ENCODE data around the gene CUEDC1. TPM values are rescaled to one million over a fixed set of nuclear protein-coding genes. Genes with fewer than 3 reads are reported as not detected.

The CUEDC1 gene
- total and polyA plus RNA-seq, 2 of the 13 experiments (the other 11 are each of a cell fraction or from before 2014, with no cell fraction given), result 7.4 to 12.9 TPM

DNA sequence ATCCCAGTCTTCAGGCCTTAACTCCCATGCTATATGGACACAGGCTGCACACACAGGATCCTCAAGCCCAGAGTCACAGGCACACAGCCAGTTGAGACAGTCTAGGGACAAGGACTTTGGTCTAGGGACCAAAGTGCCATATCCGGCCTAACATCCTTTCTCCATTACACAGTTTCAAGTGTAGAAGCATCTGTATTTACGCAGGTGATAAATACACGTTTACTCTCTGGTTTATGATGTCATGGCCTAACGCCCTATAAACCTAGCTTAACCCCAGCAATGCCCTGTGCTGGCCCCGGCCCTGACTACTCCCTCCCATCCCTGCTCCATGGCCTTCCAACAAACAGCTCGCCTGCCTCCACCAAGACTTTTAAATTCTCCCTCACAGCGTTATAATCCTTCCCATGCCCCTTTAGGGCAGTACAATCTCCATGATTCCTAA is 17.1 kb downstream of the CUEDC1 start (continued):
- TF ChIP-seq YEATS4 (CRISPR knock-in tag; IDR thresholded peaks at IDR 0.05; ENCODE audit: borderline replicate concordance), result no peak
- TF ChIP-seq RBM39 (IDR thresholded peaks at IDR 0.05; ENCODE audit: low read depth, low read length, poor library complexity, severe bottlenecking), result no peak
- TF ChIP-seq ZNF879 (CRISPR knock-in tag; IDR thresholded peaks at IDR 0.05), result no peak
- TF ChIP-seq ZEB1 (IDR thresholded peaks at IDR 0.05; ENCODE audit: insufficient replicate concordance, low read depth), result peak; percentile 56
- TF ChIP-seq MAFG (CRISPR knock-in tag; IDR thresholded peaks at IDR 0.05), result no peak
- no peak for TF ChIP-seq ZNF747 (CRISPR knock-in tag; IDR thresholded peaks at IDR 0.05; ENCODE audit: borderline replicate concordance)
- TF ChIP-seq, protein P1, sequence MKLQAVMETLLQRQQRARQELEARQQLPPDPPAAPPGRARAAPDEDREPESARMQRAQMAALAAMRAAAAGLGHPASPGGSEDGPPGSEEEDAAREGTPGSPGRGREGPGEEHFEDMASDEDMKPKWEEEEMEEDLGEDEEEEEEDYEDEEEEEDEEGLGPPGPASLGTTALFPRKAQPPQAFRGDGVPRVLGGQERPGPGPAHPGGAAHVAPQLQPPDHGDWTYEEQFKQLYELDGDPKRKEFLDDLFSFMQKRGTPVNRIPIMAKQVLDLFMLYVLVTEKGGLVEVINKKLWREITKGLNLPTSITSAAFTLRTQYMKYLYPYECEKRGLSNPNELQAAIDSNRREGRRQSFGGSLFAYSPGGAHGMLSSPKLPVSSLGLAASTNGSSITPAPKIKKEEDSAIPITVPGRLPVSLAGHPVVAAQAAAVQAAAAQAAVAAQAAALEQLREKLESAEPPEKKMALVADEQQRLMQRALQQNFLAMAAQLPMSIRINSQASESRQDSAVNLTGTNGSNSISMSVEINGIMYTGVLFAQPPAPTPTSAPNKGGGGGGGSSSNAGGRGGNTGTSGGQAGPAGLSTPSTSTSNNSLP (IDR thresholded peaks at IDR 0.05; ENCODE audit: low read depth, low read length), result no peak
- no peak for TF ChIP-seq SRSF1 (optimal IDR thresholded peaks at IDR 0.05; ENCODE audit: low read depth, low read length)
- no peak for TF ChIP-seq ZFYVE20 (CRISPR knock-in tag; IDR thresholded peaks at IDR 0.05; ENCODE audit: borderline replicate concordance, low read depth)
- TF ChIP-seq ZSCAN9 (CRISPR knock-in tag; IDR thresholded peaks at IDR 0.05; ENCODE audit: borderline replicate concordance), result peak; percentile 48; the same call in 1 of the 2 replicates
- no peak for TF ChIP-seq LCORL (IDR thresholded peaks at IDR 0.05)
- TF ChIP-seq LCORL (CRISPR knock-in tag; IDR thresholded peaks at IDR 0.05), result peak; percentile 80
- TF ChIP-seq, protein P2, sequence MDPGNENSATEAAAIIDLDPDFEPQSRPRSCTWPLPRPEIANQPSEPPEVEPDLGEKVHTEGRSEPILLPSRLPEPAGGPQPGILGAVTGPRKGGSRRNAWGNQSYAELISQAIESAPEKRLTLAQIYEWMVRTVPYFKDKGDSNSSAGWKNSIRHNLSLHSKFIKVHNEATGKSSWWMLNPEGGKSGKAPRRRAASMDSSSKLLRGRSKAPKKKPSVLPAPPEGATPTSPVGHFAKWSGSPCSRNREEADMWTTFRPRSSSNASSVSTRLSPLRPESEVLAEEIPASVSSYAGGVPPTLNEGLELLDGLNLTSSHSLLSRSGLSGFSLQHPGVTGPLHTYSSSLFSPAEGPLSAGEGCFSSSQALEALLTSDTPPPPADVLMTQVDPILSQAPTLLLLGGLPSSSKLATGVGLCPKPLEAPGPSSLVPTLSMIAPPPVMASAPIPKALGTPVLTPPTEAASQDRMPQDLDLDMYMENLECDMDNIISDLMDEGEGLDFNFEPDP (CRISPR knock-in tag; conservative IDR thresholded peaks at IDR 0.05), result no peak
- peak; percentile 90 for TF ChIP-seq ZNF652 (CRISPR knock-in tag; IDR thresholded peaks at IDR 0.05; ENCODE audit: borderline replicate concordance, low read depth)
- no peak for TF ChIP-seq NRL (CRISPR knock-in tag; IDR thresholded peaks at IDR 0.05; ENCODE audit: borderline replicate concordance)
- TF ChIP-seq, protein P3, sequence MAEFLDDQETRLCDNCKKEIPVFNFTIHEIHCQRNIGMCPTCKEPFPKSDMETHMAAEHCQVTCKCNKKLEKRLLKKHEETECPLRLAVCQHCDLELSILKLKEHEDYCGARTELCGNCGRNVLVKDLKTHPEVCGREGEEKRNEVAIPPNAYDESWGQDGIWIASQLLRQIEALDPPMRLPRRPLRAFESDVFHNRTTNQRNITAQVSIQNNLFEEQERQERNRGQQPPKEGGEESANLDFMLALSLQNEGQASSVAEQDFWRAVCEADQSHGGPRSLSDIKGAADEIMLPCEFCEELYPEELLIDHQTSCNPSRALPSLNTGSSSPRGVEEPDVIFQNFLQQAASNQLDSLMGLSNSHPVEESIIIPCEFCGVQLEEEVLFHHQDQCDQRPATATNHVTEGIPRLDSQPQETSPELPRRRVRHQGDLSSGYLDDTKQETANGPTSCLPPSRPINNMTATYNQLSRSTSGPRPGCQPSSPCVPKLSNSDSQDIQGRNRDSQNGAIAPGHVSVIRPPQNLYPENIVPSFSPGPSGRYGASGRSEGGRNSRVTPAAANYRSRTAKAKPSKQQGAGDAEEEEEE (CRISPR knock-in tag; IDR thresholded peaks at IDR 0.05; ENCODE audit: borderline replicate concordance), result no peak
- no peak for TF ChIP-seq ZNF235 (CRISPR knock-in tag; IDR thresholded peaks at IDR 0.05; ENCODE audit: borderline replicate concordance)
- TF ChIP-seq ZNF552 (CRISPR knock-in tag; IDR thresholded peaks at IDR 0.05; ENCODE audit: borderline replicate concordance), result no peak
- peak; percentile 90 for TF ChIP-seq SALL1 (CRISPR knock-in tag; IDR thresholded peaks at IDR 0.05)
- TF ChIP-seq, protein P4, sequence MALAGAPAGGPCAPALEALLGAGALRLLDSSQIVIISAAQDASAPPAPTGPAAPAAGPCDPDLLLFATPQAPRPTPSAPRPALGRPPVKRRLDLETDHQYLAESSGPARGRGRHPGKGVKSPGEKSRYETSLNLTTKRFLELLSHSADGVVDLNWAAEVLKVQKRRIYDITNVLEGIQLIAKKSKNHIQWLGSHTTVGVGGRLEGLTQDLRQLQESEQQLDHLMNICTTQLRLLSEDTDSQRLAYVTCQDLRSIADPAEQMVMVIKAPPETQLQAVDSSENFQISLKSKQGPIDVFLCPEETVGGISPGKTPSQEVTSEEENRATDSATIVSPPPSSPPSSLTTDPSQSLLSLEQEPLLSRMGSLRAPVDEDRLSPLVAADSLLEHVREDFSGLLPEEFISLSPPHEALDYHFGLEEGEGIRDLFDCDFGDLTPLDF (CRISPR knock-in tag; IDR thresholded peaks at IDR 0.05), result no peak
- TF ChIP-seq, protein P5, sequence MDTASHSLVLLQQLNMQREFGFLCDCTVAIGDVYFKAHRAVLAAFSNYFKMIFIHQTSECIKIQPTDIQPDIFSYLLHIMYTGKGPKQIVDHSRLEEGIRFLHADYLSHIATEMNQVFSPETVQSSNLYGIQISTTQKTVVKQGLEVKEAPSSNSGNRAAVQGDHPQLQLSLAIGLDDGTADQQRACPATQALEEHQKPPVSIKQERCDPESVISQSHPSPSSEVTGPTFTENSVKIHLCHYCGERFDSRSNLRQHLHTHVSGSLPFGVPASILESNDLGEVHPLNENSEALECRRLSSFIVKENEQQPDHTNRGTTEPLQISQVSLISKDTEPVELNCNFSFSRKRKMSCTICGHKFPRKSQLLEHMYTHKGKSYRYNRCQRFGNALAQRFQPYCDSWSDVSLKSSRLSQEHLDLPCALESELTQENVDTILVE (CRISPR knock-in tag; IDR thresholded peaks at IDR 0.05), result peak; percentile 71; the same call in 1 of the 2 replicates
- TF ChIP-seq ZNF777 (CRISPR knock-in tag; IDR thresholded peaks at IDR 0.05), result no peak
- TF ChIP-seq RFXANK (CRISPR knock-in tag; IDR thresholded peaks at IDR 0.05), result 0 out of 2 replicates have a peak, but pooled peaks have one; percentile 48
- no peak for TF ChIP-seq NFATC3 (CRISPR knock-in tag; IDR thresholded peaks at IDR 0.05)
- no peak for TF ChIP-seq TBL1XR1 (IDR thresholded peaks at IDR 0.05; ENCODE audit: borderline replicate concordance, low read length, partially characterized antibody)

Measured in HepG2 (cell line).